ENCODE data around the gene CEP63. TPM values are rescaled to one million over a fixed set of nuclear protein-coding genes. Genes with fewer than 3 reads are reported as not detected.

Gene CEP63
- total RNA-seq, 2 donors from 2014 or later, result 19.2 to 30.0 TPM

DNA sequence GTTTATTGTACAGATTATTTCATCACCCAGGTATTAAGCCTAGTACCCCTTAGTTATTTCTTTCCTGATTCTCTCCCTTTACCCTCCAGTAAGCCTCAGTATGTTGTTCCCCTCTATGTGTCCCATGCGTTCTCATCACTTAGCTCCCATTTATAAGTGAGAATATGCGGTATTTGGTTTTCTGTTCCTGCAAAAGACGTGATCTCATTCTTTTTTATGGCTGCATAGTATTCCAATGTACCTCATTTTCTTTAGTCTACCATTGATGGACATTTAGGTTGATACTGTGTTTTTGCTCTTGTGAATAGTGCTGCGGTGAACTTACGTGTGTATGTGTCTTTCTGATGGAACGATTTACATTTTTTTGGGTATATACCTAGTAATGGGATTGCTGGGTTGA, 36.7 kb downstream of the CEP63 start:
- H3K9me3 ChIP-seq, result peaks cover 0 to 5% (median 0%) of the 10 kb centered on the region in 3 donors
- ATAC-seq (no peak), DNase-seq (no peak)
- no peaks in the 10 kb centered on the region for H3K27me3 ChIP-seq
- intact Hi-C loops (cut with DNase I), result no loop called here
- no peak overlapping the region for H3K4me3 ChIP-seq
- TF ChIP-seq CTCF (IDR thresholded peaks at IDR 0.05) (no peak), POLR2A (IDR thresholded peaks at IDR 0.05) (no peak)
- WGBS, 2 donors, result 96 to 99% methylated on average over 6 of the region's 6 CpGs
- H3K36me3 ChIP-seq (replicated peaks in 1 of 2; ENCODE audit: insufficient read depth in 1 of 2, low read depth in 2 of 2), result no peaks in the 10 kb centered on the region
- H3K27ac ChIP-seq, result no peak overlapping the region
- no peaks in the 10 kb centered on the region for H3K4me1 ChIP-seq

- H3K27me3 ChIP-seq, result no peaks in the 10 kb centered on the region
- ATAC-seq (no peak), DNase-seq (no peak)
- no peaks in the 10 kb centered on the region for H3K4me1 ChIP-seq
- no peak overlapping the region for H3K27ac ChIP-seq
- H3K4me3 ChIP-seq, result no peak overlapping the region
- intact Hi-C loops (cut with DNase I), result no loop called here
- H3K36me3 ChIP-seq (replicated peaks in 1 of 2; ENCODE audit: insufficient read depth in 1 of 2, low read depth in 2 of 2), result no peaks in the 10 kb centered on the region
- H3K9me3 ChIP-seq, result peaks cover 0 to 5% (median 0%) of the 10 kb centered on the region in 3 donors
- TF ChIP-seq POLR2A (IDR thresholded peaks at IDR 0.05) (no peak), CTCF (IDR thresholded peaks at IDR 0.05) (no peak)
Observed at GRCh38 chr3:134525293-134525692, 39.4 kb downstream of the CEP63 start.

GRCh38 chr3:134526319-134526718, 40.5 kb downstream of the CEP63 start:
- WGBS, 2 donors, result 86 to 97% methylated on average over 1 of the region's 1 CpG
- peaks cover 0 to 5% (median 0%) of the 10 kb centered on the region in 3 donors for H3K9me3 ChIP-seq
- H3K27ac ChIP-seq, result no peak overlapping the region
- TF ChIP-seq POLR2A (IDR thresholded peaks at IDR 0.05) (no peak), CTCF (IDR thresholded peaks at IDR 0.05) (no peak)
- H3K27me3 ChIP-seq, result no peaks in the 10 kb centered on the region
- no peak overlapping the region for H3K4me3 ChIP-seq
- no peaks in the 10 kb centered on the region for H3K36me3 ChIP-seq (replicated peaks in 1 of 2; ENCODE audit: insufficient read depth in 1 of 2, low read depth in 2 of 2)
- intact Hi-C loops (cut with DNase I), result no loop called here
- DNase-seq, result no peak
- ATAC-seq, result no peak
- H3K4me1 ChIP-seq, result no peaks in the 10 kb centered on the region

DNA sequence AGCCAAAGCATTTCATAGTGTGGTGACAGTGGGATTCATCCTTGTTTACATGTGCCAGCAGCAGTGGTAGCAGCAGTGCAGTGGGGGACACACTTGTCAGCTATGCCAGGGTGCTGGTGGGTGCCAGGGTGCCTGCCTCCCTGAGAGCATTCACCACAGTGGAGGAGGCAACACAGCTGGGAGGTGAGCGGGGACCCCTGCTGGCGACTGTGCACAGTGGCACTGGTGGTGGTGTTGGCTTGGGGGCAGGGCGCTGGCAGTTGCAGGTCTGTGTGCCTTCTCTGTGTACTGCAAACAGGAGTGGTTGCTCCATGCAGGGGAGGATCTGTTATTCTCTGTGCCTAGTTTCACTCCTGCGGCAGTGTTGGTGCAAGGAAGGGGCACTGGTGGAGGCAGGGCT, 41.2 kb downstream of the CEP63 start:
- ATAC-seq (no peak), DNase-seq (no peak)
- Histone ChIP-seq H3K27me3 (no peaks in the 10 kb centered on the region), H3K4me1 (no peaks in the 10 kb centered on the region), H3K9me3 (peaks cover 0 to 5% (median 0%) of the 10 kb centered on the region in 3 donors), H3K4me3 (no peak overlapping the region), H3K36me3 (replicated peaks in 1 of 2; ENCODE audit: insufficient read depth in 1 of 2, low read depth in 2 of 2) (no peaks in the 10 kb centered on the region), H3K27ac (no peak overlapping the region)
- TF ChIP-seq POLR2A (IDR thresholded peaks at IDR 0.05) (no peak), CTCF (IDR thresholded peaks at IDR 0.05) (no peak)
- 90 to 100% methylated on average over 2 of the region's 4 CpGs for WGBS, 2 donors
- intact Hi-C loops (cut with DNase I), result no loop called here

DNA sequence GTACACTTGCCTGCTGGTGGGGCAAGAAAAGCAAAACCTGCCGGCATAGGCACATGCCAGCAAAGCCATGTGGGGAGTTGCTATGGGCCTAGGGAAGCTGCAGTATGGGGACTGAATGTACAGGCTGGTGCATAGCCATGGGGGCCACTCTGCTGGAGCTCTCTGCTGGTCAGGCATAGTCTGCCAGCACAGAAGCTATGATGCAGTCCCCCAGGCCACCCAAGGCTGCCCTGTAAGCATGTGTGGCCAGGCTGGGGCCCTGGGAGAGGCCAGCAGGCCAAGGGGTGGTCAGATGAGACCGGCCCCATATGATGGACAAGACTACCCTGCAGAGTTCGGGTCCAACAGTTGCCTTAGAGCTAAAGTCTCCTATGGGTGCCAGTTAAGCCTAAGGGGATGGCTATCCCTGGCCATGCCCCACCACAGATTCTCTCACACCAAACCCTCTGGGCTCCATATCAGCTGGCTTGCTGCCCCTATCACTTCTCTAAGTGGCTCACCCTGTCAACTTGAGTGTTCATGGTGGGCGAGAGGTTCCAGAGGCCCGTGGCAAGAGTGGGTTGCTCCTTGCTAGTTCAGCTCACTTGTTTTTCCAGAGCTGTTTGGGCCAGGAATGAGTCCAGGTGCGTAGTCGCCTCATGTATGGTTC, 41.8 kb downstream of the CEP63 start:
- H3K27me3 ChIP-seq, result no peaks in the 10 kb centered on the region
- DNase-seq, result no peak
- whole genome bisulfite sequencing, 2 donors, result 92 to 98% methylated on average over 5 to 6 of the region's 7 CpGs
- TF ChIP-seq CTCF (IDR thresholded peaks at IDR 0.05) (no peak), POLR2A (IDR thresholded peaks at IDR 0.05) (no peak)
- no peak for ATAC-seq
- H3K36me3 ChIP-seq (replicated peaks in 1 of 2; ENCODE audit: insufficient read depth in 1 of 2, low read depth in 2 of 2), result no peaks in the 10 kb centered on the region
- no peaks in the 10 kb centered on the region for H3K4me1 ChIP-seq
- H3K27ac ChIP-seq, result no peak overlapping the region
- H3K4me3 ChIP-seq, result no peak overlapping the region
- H3K9me3 ChIP-seq, result peaks cover 0 to 5% (median 0%) of the 10 kb centered on the region in 3 donors
- intact Hi-C loops (cut with DNase I), result no loop called here

All from body of pancreas (tissue), 4 donors.